Esophagus (tissue), 2 donors: ENCODE data around the gene TNIK. TPM values are rescaled to one million over a fixed set of nuclear protein-coding genes. Genes with fewer than 3 reads are reported as not detected.

Experiments
- H3K27ac ChIP-seq, 2 donors: one replicate each; pipeline ENCODE4 v1.5.1; 2013; ENCODE audit warnings: low read depth in 2 of 2, mild to moderate bottlenecking in 2 of 2, inconsistent platforms in 1 of 2, low read length in 1 of 2, moderate library complexity in 1 of 2
- H3K27me3 ChIP-seq, 2 donors: one replicate each; pipeline ENCODE4 v1.6.1; 2013; ENCODE audit warnings: low read length in 2 of 2, control low read depth in 1 of 2, mild to moderate bottlenecking in 1 of 2; ENCODE audit not compliant: insufficient read depth in 2 of 2, control insufficient read depth in 1 of 2
- H3K36me3 ChIP-seq, 2 donors: one replicate each; pipeline ENCODE4 v1.6.1; 2013; ENCODE audit warnings: low read length in 1 of 2; ENCODE audit not compliant: control insufficient read depth in 2 of 2, insufficient read depth in 2 of 2
- H3K4me1 ChIP-seq, 2 donors: one replicate each; pipeline ENCODE4 v1.6.1; 2013; ENCODE audit warnings: low read length in 1 of 2; ENCODE audit not compliant: control insufficient read depth in 2 of 2, insufficient read depth in 2 of 2
- H3K4me3 ChIP-seq, 2 donors: one replicate each; pipeline ENCODE4 v1.5.1; 2013; ENCODE audit warnings: low read length in 2 of 2, mild to moderate bottlenecking in 2 of 2, low read depth in 1 of 2, moderate library complexity in 1 of 2
- H3K9me3 ChIP-seq, 2 donors: one replicate each; pipeline ENCODE4 v1.6.1; 2013; ENCODE audit warnings: mild to moderate bottlenecking in 2 of 2, low read depth in 1 of 2, low read length in 1 of 2, moderate library complexity in 1 of 2; ENCODE audit not compliant: control insufficient read depth in 2 of 2, insufficient read depth in 1 of 2
- WGBS, 2 donors: extraction: QIAGEN DNeasy Blood & Tissue Kit; methylation state at CpG; one replicate each; pipeline ENCODE4 v1.1.7; 2013; 5-methylcytosine and 5-hydroxymethylcytosine counted together
- polyA plus RNA-seq, 2 donors: library from polyadenylated mRNA; stranded (reverse); fragments of 200-250 nt; gene quantifications; one replicate each; pipeline ENCODE4 v1.2.3, GENCODE V29; 2013
- donor health status: healthy with polysubstance abuse.
- donor health status: Bipolar disorder and iron deficiency.

TNIK gene
- 1 to 10 TPM; 2.2 to 3.2 TPM for polyA plus RNA-seq

- no peaks in the 10 kb centered on the region for H3K27me3 ChIP-seq
- WGBS, 2 donors = 0 to 1% methylated on average over 55 of the region's 55 CpGs
- H3K36me3 ChIP-seq = no peaks in the 10 kb centered on the region
- H3K9me3 ChIP-seq = no peaks in the 10 kb centered on the region
- H3K27ac ChIP-seq = peak within 1 kb of the TSS; percentile 75 to 81
- H3K4me3 ChIP-seq = peak within 1 kb of the TSS; percentile 65
- H3K4me1 ChIP-seq = no peaks in the 10 kb centered on the region
Observed at GRCh38 chr3:171459942-171460724, at the start of gene TNIK. TNIK (minus strand) TSS chr3:171460405; CDS start chr3:171460063, 342 bp downstream.

- Histone ChIP-seq H3K4me3 (no peak overlapping the region), H3K27me3 (no peaks in the 10 kb centered on the region), H3K4me1 (no peaks in the 10 kb centered on the region), H3K9me3 (no peaks in the 10 kb centered on the region), H3K27ac (no peak overlapping the region), H3K36me3 (no peaks in the 10 kb centered on the region)
- 75 to 87% methylated on average over 2 of the region's 2 CpGs for WGBS, 2 donors
Observed at GRCh38 chr3:171508676-171509075, 48.5 kb upstream of the TNIK start.

DNA sequence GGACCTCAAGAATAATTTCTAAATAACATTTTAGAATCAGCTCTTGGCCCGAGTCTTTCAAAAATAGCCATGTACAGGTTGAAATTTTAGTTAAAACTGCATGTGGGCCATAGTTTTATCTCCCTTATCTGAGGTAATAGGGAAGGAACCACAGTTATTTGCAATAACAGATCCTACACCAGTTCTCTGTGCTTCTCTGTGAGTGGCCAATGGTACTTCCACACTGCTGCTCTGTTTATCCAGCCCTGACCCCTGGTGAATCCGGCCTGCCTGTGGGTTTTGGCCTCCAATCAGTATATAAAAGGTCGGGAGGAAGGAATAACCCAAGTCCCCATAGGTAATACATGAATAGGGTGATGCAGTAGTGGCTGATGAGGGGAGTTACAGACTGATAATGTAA, 48.0 kb upstream of the TNIK start:
- Histone ChIP-seq H3K4me1 (no peaks in the 10 kb centered on the region), H3K27ac (no peak overlapping the region), H3K36me3 (no peaks in the 10 kb centered on the region), H3K9me3 (no peaks in the 10 kb centered on the region), H3K4me3 (no peak overlapping the region), H3K27me3 (no peaks in the 10 kb centered on the region)
- 49% methylated on average over 3 of the region's 3 CpGs for WGBS, 2 donors

DNA sequence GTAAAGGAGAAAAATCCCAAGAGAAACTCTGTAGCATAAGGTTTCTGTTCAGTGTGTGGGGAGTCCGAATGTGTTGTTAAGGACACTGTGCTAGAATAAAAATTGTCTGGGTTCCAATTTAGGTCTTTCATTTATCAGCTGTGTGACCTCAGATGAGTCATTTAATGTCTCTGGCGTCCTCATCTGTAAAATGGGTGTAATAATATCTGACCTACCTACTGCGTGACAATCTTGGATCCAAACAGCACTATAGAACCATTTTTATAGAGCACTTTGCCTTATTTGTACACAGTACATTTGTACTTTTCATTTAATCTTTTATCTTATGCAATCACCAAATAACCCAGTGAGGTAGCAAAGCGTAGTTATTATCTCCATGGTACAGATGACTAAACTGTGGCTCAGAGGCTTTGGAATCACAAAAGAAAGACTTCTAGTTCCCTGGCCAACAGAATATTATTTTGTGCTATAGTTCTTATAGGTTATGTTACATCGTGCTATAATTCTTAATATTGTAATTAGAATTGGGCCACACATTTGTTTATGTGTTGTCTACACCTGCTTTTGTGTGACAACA, 46.6 kb upstream of the TNIK start:
- Histone ChIP-seq H3K27me3 (no peaks in the 10 kb centered on the region), H3K9me3 (no peaks in the 10 kb centered on the region)
- WGBS, 2 donors = 81 to 83% methylated on average over 5 of the region's 5 CpGs

DNA sequence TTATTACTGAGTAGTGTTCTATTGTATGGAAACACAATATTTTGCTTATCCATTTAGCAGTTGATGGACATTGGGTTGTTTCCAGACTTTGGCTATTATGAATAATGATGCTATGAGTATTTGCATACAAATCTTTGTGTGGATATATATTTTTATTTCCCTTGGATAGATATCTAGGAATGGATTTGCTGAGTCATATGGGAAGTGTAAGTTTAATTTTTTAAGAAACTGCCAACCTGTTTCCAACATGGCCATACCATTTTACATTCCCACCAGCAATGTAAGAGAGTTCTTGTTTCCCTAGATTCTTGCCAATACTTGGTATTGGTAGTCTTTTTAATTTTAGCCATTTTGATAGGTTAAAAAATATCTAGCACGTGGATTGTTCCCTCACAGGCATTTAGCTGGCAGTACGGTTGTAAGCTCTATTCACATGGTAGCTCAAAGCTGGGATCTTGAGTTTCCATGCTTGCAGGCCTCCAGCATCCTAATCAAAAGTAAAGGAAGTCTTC, 45.7 kb upstream of the TNIK start:
- WGBS, 2 donors = 93 to 96% methylated on average over 2 of the region's 2 CpGs
- H3K4me1 ChIP-seq = no peaks in the 10 kb centered on the region
- H3K9me3 ChIP-seq = no peaks in the 10 kb centered on the region
- H3K4me3 ChIP-seq = no peak overlapping the region
- H3K36me3 ChIP-seq = no peaks in the 10 kb centered on the region
- H3K27me3 ChIP-seq = no peaks in the 10 kb centered on the region
- no peak overlapping the region for H3K27ac ChIP-seq

More for the DNA sequence above, 46.6 kb upstream of the TNIK start:
- Histone ChIP-seq H3K27ac (no peak overlapping the region), H3K4me1 (no peaks in the 10 kb centered on the region), H3K36me3 (no peaks in the 10 kb centered on the region), H3K4me3 (no peak overlapping the region)

- Histone ChIP-seq H3K27ac (no peak overlapping the region), H3K9me3 (no peaks in the 10 kb centered on the region), H3K36me3 (no peaks in the 10 kb centered on the region), H3K27me3 (no peaks in the 10 kb centered on the region), H3K4me1 (no peaks in the 10 kb centered on the region), H3K4me3 (no peak overlapping the region)
- 56 to 74% methylated on average over 2 of the region's 2 CpGs for WGBS, 2 donors
Observed at GRCh38 chr3:171504376-171504775, 44.2 kb upstream of the TNIK start.

DNA sequence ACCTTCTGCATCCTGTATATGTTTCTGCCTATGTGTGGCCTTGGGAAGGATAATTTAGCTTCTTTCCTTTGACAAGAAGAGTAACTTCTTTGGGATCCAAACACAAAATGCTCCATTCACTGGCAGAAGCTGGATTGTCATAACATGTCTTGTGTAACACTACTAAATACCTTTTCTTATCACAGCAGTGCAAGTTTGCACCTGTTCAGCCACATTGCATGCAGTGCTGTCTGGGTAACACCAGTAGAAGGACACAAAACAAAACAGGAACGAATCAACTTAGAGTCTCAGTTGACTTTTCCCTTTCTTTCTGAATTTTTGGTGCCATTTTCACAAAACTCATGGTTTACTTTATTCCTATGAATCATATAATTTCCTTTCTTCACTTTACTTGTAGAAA, 43.6 kb upstream of the TNIK start:
- H3K27me3 ChIP-seq = no peaks in the 10 kb centered on the region
- no peaks in the 10 kb centered on the region for H3K4me1 ChIP-seq
- H3K9me3 ChIP-seq = no peaks in the 10 kb centered on the region
- WGBS, 2 donors = 58 to 68% methylated on average over 1 of the region's 1 CpG
- H3K4me3 ChIP-seq = no peak overlapping the region
- H3K27ac ChIP-seq = no peak overlapping the region
- no peaks in the 10 kb centered on the region for H3K36me3 ChIP-seq

DNA sequence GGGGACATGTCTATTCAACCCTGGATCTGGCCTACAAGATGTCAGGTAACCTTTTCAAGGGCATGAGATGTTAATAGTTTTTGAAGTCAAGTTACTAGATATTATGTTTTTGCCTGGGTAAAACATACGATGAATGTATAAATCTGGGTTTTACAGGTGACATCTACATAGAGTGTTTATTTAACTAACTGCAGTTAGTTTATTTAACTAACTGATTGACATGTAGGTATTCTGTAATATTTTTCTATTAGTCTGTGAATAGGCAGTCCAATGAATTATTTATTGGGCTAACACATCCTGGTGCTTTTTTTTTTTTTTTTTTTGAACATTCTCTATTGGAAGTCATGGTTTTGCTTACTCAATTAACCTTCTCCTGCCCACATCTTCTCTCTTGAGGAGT, 38.7 kb upstream of the TNIK start:
- H3K9me3 ChIP-seq = no peaks in the 10 kb centered on the region
- H3K4me1 ChIP-seq = no peaks in the 10 kb centered on the region
- 59 to 64% methylated on average over 1 of the region's 1 CpG for WGBS, 2 donors
- H3K27ac ChIP-seq = no peak overlapping the region
- no peaks in the 10 kb centered on the region for H3K36me3 ChIP-seq
- no peaks in the 10 kb centered on the region for H3K27me3 ChIP-seq
- H3K4me3 ChIP-seq = no peak overlapping the region

DNA sequence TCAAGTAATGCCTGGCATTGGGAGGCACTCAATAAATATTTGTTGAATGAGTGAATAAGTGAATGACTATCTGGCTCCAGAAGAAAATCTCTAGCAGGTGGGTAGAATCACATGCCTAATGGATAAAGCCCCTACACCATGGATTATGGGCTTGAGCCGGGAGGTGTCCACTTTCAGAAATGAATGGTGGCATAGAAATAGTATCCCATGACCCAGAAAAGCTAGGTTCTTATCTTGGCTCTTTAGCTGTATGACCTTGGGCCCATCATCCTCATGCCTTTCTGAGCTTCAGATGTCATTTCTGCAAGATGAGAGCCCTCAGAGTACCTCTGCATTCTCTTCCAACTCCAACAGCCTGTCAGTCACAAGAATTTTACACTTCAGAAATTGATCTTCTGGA, 37.3 kb upstream of the TNIK start:
- H3K4me3 ChIP-seq = no peak overlapping the region
- H3K4me1 ChIP-seq = no peaks in the 10 kb centered on the region
- H3K9me3 ChIP-seq = no peaks in the 10 kb centered on the region
- H3K27me3 ChIP-seq = no peaks in the 10 kb centered on the region
- WGBS, 2 donors = 96 to 98% methylated on average over 1 of the region's 1 CpG
- H3K36me3 ChIP-seq = no peaks in the 10 kb centered on the region
- H3K27ac ChIP-seq = no peak overlapping the region

DNA sequence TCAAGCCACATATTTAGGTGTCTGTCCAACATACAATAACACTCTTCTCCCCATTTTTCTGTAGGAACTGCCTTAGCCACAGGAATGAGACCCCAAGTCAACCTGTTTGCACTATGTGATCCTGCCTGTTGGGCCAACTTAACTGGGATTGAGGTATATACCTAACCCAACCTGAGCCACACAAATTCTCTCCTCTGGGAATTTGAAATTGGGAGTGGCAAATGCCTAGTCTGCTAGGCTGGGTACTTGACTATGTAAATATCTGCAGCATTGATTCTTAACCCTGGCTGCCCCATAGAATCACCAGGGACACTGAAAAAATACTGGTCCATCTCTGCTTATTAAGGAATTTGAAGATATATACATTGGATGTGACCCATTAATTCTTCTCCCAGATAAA, 35.2 kb upstream of the TNIK start:
- H3K9me3 ChIP-seq = no peaks in the 10 kb centered on the region
- no peak overlapping the region for H3K4me3 ChIP-seq
- no peaks in the 10 kb centered on the region for H3K36me3 ChIP-seq
- no peaks in the 10 kb centered on the region for H3K4me1 ChIP-seq
- no peaks in the 10 kb centered on the region for H3K27me3 ChIP-seq
- no peak overlapping the region for H3K27ac ChIP-seq
